PFSK-1 (cell line): ENCODE results near the gene BCL2.

Experiments
- FOXP2 ChIP-seq: optimal IDR thresholded peaks from 2 replicates; pipeline ENCODE3; 2011; ENCODE audit warnings: borderline replicate concordance, control low read depth, inconsistent platforms; ENCODE audit not compliant: insufficient read depth; ENCODE audit errors: extremely low read length, extremely low read depth
- POLR2AphosphoS5 ChIP-seq: IDR thresholded peaks from 2 replicates; pipeline ENCODE4 v1.6.1; 2012; ENCODE audit warnings: low read depth, mild to moderate bottlenecking, control low read depth, low read length, moderate library complexity
- TAF1 ChIP-seq: IDR thresholded peaks from 2 replicates; pipeline ENCODE4 v1.6.1; 2012; ENCODE audit warnings: low read length, control low read depth, borderline replicate concordance; ENCODE audit not compliant: insufficient read depth
- TF ChIP-seq, protein P1 (sequence below), 2 experiments: IDR thresholded peaks; 2 replicates each; pipeline versions ENCODE4 v1.6.1 to v1.8.0; 2011 to 2012; ENCODE audit warnings: low read depth in 2 of 2, low read length in 2 of 2, control low read depth in 1 of 2, inconsistent platforms in 1 of 2, mild to moderate bottlenecking in 1 of 2, moderate library complexity in 1 of 2; ENCODE audit not compliant: insufficient read depth in 1 of 2

DNA sequence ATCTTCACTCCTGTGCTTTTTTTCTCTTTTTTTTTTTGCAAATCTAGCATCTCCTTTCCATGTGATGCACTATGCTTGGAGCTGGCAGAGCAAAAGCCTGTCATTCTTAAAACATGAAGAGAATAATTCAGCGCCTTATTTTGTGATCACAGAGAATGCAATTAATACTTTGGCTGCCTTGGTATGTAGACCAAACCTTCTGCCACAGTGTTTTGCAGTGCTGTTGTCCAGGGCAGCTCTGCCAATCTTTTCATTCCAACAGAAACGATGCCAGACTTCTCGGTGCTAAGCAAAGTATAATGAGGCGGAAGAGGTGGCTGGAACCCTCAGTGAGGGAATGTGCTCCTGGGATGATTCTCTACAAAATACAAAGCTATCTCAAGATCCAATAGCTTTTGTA lies 25.6 kb downstream of the BCL2 start:
- TF ChIP-seq, protein P1, sequence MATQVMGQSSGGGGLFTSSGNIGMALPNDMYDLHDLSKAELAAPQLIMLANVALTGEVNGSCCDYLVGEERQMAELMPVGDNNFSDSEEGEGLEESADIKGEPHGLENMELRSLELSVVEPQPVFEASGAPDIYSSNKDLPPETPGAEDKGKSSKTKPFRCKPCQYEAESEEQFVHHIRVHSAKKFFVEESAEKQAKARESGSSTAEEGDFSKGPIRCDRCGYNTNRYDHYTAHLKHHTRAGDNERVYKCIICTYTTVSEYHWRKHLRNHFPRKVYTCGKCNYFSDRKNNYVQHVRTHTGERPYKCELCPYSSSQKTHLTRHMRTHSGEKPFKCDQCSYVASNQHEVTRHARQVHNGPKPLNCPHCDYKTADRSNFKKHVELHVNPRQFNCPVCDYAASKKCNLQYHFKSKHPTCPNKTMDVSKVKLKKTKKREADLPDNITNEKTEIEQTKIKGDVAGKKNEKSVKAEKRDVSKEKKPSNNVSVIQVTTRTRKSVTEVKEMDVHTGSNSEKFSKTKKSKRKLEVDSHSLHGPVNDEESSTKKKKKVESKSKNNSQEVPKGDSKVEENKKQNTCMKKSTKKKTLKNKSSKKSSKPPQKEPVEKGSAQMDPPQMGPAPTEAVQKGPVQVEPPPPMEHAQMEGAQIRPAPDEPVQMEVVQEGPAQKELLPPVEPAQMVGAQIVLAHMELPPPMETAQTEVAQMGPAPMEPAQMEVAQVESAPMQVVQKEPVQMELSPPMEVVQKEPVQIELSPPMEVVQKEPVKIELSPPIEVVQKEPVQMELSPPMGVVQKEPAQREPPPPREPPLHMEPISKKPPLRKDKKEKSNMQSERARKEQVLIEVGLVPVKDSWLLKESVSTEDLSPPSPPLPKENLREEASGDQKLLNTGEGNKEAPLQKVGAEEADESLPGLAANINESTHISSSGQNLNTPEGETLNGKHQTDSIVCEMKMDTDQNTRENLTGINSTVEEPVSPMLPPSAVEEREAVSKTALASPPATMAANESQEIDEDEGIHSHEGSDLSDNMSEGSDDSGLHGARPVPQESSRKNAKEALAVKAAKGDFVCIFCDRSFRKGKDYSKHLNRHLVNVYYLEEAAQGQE (IDR thresholded peaks at IDR 0.05; ENCODE audit: insufficient read depth in 1 of 2, low read depth in 2 of 2, low read length in 2 of 2), result no peak
- TF ChIP-seq FOXP2 (no peak), POLR2AphosphoS5 (no peak), TAF1 (no peak)
